HEK293T (cell line): ENCODE measurements around the gene BAMBI.

Source experiments
- ARNT ChIP-seq: fragments of 450-650 bp; IDR thresholded peaks from 2 replicates; pipeline ENCODE4 v1.6.1; 2017; ENCODE audit warnings: mild to moderate bottlenecking
- BHLHE40 ChIP-seq: fragments of 450-650 bp; IDR thresholded peaks from 2 replicates; pipeline ENCODE4 v1.6.1; 2016; ENCODE audit warnings: mild to moderate bottlenecking, moderate library complexity, borderline replicate concordance
- ELF4 ChIP-seq: fragments of 450-650 bp; IDR thresholded peaks from 2 replicates; pipeline ENCODE4 v1.6.1; 2017; ENCODE audit warnings: antibody characterized with exemption
- FOXM1 ChIP-seq: fragments of 450-650 bp; IDR thresholded peaks from 2 replicates; pipeline ENCODE4 v1.6.1; 2017; ENCODE audit warnings: mild to moderate bottlenecking, borderline replicate concordance
- L3MBTL2 ChIP-seq: fragments of 450-650 bp; conservative IDR thresholded peaks from 2 replicates; pipeline ENCODE4 v1.6.1; 2016; ENCODE audit warnings: mild to moderate bottlenecking
- NFRKB ChIP-seq: fragments of 450-650 bp; IDR thresholded peaks from 2 replicates; pipeline ENCODE4 v1.6.1; 2016; ENCODE audit warnings: mild to moderate bottlenecking, moderate library complexity
- SP1 ChIP-seq: fragments of 450-650 bp; IDR thresholded peaks from 2 replicates; pipeline ENCODE4 v1.6.1; 2017
- TARDBP ChIP-seq: fragments of 450-650 bp; IDR thresholded peaks from 2 replicates; pipeline ENCODE4 v1.6.1; 2016
- ZNF384 ChIP-seq: fragments of 450-650 bp; IDR thresholded peaks from 2 replicates; pipeline ENCODE4 v1.6.1; 2016
- TF ChIP-seq, protein P1 (sequence below): fragments of 450-650 bp; IDR thresholded peaks from 2 replicates; pipeline ENCODE4 v1.6.1; 2016

DNA sequence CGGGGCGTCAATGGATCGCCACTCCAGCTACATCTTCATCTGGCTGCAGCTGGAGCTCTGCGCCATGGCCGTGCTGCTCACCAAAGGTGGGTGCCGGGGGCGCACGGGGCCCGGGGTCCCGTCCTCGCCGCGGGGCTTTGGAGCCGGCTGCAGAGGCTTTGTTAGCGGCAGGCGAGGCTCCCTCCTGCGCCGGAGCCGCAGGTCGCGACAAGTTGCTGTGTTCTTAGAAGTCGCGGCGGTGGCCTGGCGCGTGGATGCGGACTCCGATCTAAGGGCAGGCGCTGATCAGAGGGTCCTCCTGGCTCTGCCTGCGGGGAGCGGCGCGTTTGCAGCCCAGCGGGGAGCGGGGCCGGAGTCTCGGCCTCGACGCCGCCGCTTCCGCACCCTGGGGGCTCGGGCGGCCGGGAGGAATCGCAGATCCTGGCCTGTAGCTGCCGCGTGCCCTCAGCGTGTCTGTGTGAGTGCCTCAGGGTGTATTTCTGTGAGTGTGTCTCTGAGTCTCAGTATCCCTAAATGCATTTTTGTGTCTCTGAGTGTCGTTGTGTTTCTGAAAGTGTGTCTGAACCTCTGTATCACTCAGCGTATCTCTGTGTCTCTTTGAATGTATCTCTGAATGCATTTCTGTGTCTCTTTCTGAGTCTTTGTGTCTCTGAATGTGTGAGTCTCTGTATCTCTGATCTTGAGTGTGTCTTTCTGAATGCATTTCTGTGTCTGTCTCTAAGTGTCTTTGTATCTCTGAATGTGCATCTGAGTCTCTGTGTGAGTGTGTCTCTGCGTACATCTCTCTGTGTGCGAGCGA, 766 bp downstream of the BAMBI start:
- TF ChIP-seq TARDBP, result no peak
- TF ChIP-seq SP1, result no peak
- no peak for TF ChIP-seq BHLHE40
- TF ChIP-seq ARNT, result no peak
- no peak; the same call in 1 of the 2 replicates for TF ChIP-seq ZNF384
- peak; percentile 73 for TF ChIP-seq L3MBTL2
- TF ChIP-seq NFRKB, result no peak
- TF ChIP-seq FOXM1, result no peak
- TF ChIP-seq, protein P1, sequence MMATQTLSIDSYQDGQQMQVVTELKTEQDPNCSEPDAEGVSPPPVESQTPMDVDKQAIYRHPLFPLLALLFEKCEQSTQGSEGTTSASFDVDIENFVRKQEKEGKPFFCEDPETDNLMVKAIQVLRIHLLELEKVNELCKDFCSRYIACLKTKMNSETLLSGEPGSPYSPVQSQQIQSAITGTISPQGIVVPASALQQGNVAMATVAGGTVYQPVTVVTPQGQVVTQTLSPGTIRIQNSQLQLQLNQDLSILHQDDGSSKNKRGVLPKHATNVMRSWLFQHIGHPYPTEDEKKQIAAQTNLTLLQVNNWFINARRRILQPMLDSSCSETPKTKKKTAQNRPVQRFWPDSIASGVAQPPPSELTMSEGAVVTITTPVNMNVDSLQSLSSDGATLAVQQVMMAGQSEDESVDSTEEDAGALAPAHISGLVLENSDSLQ, result no peak
- TF ChIP-seq ELF4, result no peak
